ENCODE data around the gene IQSEC1.

Gene IQSEC1

GRCh38 chr3:12967606-12968351, 105.5 kb downstream of the IQSEC1 start:
- peak; percentile 82 for DNase-seq (ENCODE audit: low read depth)

- DNase-seq (ENCODE audit: low read depth) = no peak
These were observed 106.2 kb downstream of the IQSEC1 start for GRCh38 chr3:12966847-12967605.

- no peak for DNase-seq (ENCODE audit: low read depth)
These were observed 107.0 kb downstream of the IQSEC1 start for GRCh38 chr3:12965999-12966846.

- DNase-seq (ENCODE audit: low read depth) = no peak
These were observed 108.3 kb downstream of the IQSEC1 start for GRCh38 chr3:12964711-12965612.

- DNase-seq (ENCODE audit: low read depth) = no peak
These were observed 109.1 kb downstream of the IQSEC1 start for GRCh38 chr3:12963922-12964701.

- no peak for DNase-seq (ENCODE audit: low read depth)
These were observed 109.9 kb downstream of the IQSEC1 start for GRCh38 chr3:12963231-12963896.

- DNase-seq (ENCODE audit: low read depth) = no peak
These were observed 110.9 kb downstream of the IQSEC1 start for GRCh38 chr3:12962292-12962691.

GRCh38 chr3:12961697-12962036, 111.6 kb downstream of the IQSEC1 start:
- no peak for DNase-seq (ENCODE audit: low read depth)

GRCh38 chr3:12961007-12961696, 112.1 kb downstream of the IQSEC1 start:
- DNase-seq (ENCODE audit: low read depth) = no peak

- no peak for DNase-seq (ENCODE audit: low read depth)
These were observed 112.7 kb downstream of the IQSEC1 start for GRCh38 chr3:12960497-12960896.

- no peak for DNase-seq (ENCODE audit: low read depth)
These were observed 113.3 kb downstream of the IQSEC1 start for GRCh38 chr3:12959838-12960378.

GRCh38 chr3:12959410-12959809, 113.8 kb downstream of the IQSEC1 start:
- DNase-seq (ENCODE audit: low read depth) = no peak

GRCh38 chr3:12957824-12958792, 115.1 kb downstream of the IQSEC1 start:
- DNase-seq (ENCODE audit: low read depth) = no peak

GRCh38 chr3:12957339-12957738, 115.9 kb downstream of the IQSEC1 start:
- no peak for DNase-seq (ENCODE audit: low read depth)

GRCh38 chr3:12956316-12956660, 116.9 kb downstream of the IQSEC1 start:
- DNase-seq (ENCODE audit: low read depth) = no peak

GRCh38 chr3:12955651-12956315, 117.4 kb downstream of the IQSEC1 start:
- DNase-seq (ENCODE audit: low read depth) = no peak

- no peak for DNase-seq (ENCODE audit: low read depth)
These were observed 118.2 kb downstream of the IQSEC1 start for GRCh38 chr3:12954891-12955650.

All from stimulated activated CD8-positive, alpha-beta memory T cell treated with anti-CD3 and anti-CD28 coated beads, Interleukin-12 subunit alpha, Interleukin-12 subunit beta, amount 100 ng/mL, for 1 hour (primary cell).